HFFc6 (cell line): ENCODE data around the gene USP12. TPM values are rescaled to one million over a fixed set of nuclear protein-coding genes. Genes with fewer than 3 reads are reported as not detected.

ENCODE experiments used
- DNase-seq: peaks from one replicate; pipeline ENCODE4 v3.0.0-alpha.2; 2018
- H3K27ac Mint-ChIP-seq: 2 replicates; pipeline ENCODE4 v1.8.0; 2020; ENCODE audit warnings: mild to moderate bottlenecking, mixed read lengths
- H3K27me3 Mint-ChIP-seq: 2 replicates; pipeline ENCODE4 v1.8.0; 2021; ENCODE audit warnings: mild to moderate bottlenecking, moderate library complexity, mixed read lengths; ENCODE audit not compliant: insufficient read depth
- H3K36me3 Mint-ChIP-seq: 2 replicates; pipeline ENCODE4 v1.8.0; 2021; ENCODE audit warnings: low read depth, mixed read lengths
- H3K4me1 Mint-ChIP-seq: 2 replicates; pipeline ENCODE4 v1.8.0; 2020; ENCODE audit warnings: low read depth, mixed read lengths
- H3K4me3 Mint-ChIP-seq: 2 replicates; pipeline ENCODE4 v1.8.0; 2020; ENCODE audit warnings: mild to moderate bottlenecking, moderate library complexity, mixed read lengths
- H3K9me3 Mint-ChIP-seq: 2 replicates; pipeline ENCODE4 v1.8.0; 2020; ENCODE audit warnings: mild to moderate bottlenecking, mixed read lengths
- total RNA-seq, 6 experiments: library from RNA; stranded (reverse); fragmentation: NEBNext Ultra II Directional; extraction: Animal tissue kit (Norgen Biotek cat#: 25700); gene quantifications; 2 replicates in 1 of 6; 3 replicates in 5 of 6; pipeline ENCODE4 v1.2.3, GENCODE V29; 2021
- TF ChIP-seq, protein P1 (sequence below): fragments of 200-600 bp; sonication (generic); IDR thresholded peaks from 2 replicates; pipeline ENCODE4 v1.5.0; 2021; ENCODE audit warnings: antibody characterized with exemption, mild to moderate bottlenecking

Gene USP12
- total RNA-seq, 6 experiments from 2014 or later, result 20.0 to 25.2 (median 22.7) TPM

DNA sequence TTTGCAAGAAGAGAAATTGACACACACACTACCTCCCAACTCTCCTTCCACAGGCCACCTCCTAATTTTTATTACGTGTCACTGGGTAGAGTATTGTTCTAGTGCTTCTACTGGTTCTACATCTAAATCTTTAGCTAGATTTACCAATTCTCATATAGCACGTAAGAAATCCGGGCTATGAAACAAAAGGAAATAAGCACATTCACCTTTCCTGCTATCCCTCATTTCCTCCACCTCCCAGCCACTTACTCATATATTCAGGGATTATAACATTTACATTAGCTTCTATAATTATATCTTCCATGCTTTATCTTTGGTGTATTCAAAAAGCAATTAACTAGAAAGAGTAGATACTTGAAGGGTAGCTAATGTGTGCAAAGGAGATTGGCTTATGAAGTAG lies 39.7 kb downstream of the USP12 start:
- Mint-ChIP-seq H3K9me3 (peaks cover 16% of the 10 kb centered on the region), H3K4me3 (no peak overlapping the region), H3K27ac (no peak overlapping the region), H3K27me3 (no peaks in the 10 kb centered on the region), H3K36me3 (peaks cover 32% of the 10 kb centered on the region), H3K4me1 (peaks cover 63% of the 10 kb centered on the region)
- TF ChIP-seq, protein P1, sequence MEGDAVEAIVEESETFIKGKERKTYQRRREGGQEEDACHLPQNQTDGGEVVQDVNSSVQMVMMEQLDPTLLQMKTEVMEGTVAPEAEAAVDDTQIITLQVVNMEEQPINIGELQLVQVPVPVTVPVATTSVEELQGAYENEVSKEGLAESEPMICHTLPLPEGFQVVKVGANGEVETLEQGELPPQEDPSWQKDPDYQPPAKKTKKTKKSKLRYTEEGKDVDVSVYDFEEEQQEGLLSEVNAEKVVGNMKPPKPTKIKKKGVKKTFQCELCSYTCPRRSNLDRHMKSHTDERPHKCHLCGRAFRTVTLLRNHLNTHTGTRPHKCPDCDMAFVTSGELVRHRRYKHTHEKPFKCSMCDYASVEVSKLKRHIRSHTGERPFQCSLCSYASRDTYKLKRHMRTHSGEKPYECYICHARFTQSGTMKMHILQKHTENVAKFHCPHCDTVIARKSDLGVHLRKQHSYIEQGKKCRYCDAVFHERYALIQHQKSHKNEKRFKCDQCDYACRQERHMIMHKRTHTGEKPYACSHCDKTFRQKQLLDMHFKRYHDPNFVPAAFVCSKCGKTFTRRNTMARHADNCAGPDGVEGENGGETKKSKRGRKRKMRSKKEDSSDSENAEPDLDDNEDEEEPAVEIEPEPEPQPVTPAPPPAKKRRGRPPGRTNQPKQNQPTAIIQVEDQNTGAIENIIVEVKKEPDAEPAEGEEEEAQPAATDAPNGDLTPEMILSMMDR, result no peak
- DNase-seq, result no peak

DNA sequence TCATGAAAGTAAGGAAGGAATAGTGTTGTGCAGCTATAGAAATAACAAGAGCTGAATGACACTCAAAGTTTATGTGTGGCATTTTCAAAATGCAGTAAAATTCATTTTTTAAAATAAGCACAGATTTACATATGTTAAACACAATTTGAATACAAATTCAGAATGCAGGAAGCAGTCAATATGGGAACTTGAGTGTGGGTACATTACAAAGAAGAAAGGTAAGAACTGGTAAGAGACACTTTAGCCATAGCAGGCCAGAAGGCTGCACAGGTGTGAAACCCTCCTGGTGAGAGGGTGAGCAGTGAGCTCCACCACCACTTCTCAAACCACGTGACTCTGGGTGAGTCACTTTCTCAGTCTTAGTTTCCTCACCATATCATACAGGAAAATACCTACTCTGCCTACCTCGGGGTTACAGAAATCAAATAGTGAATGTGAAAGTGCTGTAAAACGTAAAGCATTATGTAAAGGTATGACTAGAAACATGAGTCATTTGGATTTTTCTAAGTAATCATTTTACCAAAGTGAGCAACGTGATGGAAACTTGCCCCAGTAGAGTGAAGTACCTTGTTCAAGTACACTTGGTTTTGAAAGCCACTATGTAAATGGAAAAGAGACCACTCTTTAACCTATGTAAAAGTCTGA lies 40.5 kb downstream of the USP12 start:
- H3K9me3 Mint-ChIP-seq, result peaks cover 16% of the 10 kb centered on the region
- no peak for DNase-seq
- no peak overlapping the region for H3K27ac Mint-ChIP-seq
- no peaks in the 10 kb centered on the region for H3K27me3 Mint-ChIP-seq
- H3K4me3 Mint-ChIP-seq, result no peak overlapping the region
- H3K36me3 Mint-ChIP-seq, result peaks cover 32% of the 10 kb centered on the region
- TF ChIP-seq, protein P1, result no peak
- peaks cover 64% of the 10 kb centered on the region for H3K4me1 Mint-ChIP-seq

DNA sequence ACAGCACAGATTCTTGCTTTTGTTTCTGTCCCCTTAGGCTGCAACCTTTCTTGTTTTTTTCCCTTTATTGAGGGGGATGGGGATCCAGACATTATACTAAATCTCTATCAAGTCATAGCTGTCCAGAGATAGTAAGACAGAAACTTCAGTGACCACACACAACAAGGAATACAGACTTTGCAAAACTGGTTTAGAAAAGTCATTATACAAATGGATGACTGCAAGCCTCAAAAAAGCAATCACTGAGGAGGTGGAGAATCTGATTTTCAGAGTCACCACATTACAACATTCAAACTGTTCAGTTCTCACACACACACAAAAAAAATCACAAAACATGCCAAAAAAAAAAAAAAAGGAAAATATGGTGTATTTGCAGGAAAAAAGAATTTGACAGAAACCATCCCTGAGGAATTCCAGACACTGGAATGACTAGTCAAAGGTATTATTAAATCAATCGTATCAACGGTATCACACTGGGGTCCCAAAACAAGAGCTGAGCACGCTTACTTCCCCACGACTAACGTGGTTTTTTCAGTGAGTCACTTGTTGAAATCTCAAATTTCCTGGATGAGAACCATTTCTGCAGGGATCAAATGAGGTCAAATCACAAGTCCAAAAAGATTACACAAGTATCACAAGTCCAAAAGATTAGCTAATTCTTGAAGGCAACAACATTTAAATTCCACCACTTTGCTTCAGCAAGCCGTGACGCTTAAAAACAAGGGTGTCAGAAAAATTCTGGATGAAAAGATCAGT lies 41.2 kb downstream of the USP12 start:
- peaks cover 64% of the 10 kb centered on the region for H3K4me1 Mint-ChIP-seq
- TF ChIP-seq, protein P1, result no peak
- H3K4me3 Mint-ChIP-seq, result no peak overlapping the region
- peaks cover 16% of the 10 kb centered on the region for H3K9me3 Mint-ChIP-seq
- DNase-seq, result no peak
- H3K27me3 Mint-ChIP-seq, result no peaks in the 10 kb centered on the region
- peaks cover 33% of the 10 kb centered on the region for H3K36me3 Mint-ChIP-seq
- H3K27ac Mint-ChIP-seq, result no peak overlapping the region

DNA sequence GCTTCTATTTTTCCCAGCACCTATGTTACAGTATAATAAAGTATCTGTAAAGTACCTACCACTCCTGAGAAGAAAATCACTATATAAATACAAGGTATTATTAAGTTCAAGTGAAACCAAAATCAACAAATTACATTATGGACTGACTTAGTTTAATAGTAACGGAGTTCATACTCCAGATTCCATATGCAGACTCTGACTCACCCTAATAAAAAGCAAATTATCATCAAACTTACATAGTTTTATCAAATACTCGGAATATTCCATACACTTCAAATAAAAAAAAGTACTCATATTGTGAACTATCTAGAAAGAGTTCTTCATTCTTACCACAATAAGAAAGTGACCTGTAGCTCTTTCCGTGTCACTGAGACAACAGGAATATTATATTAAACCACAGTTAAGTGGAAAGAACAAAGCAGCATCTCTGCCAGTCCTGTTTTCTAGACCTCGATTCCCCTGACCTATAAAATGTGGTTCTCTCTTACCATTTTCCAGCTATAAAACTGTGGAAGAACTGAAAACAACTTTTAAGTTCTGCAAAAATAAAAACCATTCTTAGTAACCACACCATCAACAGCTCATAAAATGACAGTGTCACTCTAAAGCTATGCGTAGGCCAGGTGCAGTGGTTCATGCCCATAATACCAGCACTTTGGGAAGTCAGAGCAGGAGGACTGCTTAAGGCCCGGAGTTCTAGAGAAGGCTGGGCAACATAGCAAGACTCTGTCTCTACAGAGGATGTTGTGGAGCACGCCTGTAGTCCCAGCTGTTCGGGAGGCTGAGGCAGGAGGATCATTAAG lies 42.6 kb downstream of the USP12 start:
- Mint-ChIP-seq H3K9me3 (peaks cover 16% of the 10 kb centered on the region), H3K27ac (0 out of 2 replicates have a peak overlapping the region, but pooled peaks have one; percentile 2), H3K4me3 (peak overlapping the region; percentile 18; the same call in 1 of the 2 replicates), H3K4me1 (peaks cover 56% of the 10 kb centered on the region), H3K27me3 (no peaks in the 10 kb centered on the region), H3K36me3 (peaks cover 45% of the 10 kb centered on the region)
- peak; percentile 6 for DNase-seq
- TF ChIP-seq, protein P1, result no peak

DNA sequence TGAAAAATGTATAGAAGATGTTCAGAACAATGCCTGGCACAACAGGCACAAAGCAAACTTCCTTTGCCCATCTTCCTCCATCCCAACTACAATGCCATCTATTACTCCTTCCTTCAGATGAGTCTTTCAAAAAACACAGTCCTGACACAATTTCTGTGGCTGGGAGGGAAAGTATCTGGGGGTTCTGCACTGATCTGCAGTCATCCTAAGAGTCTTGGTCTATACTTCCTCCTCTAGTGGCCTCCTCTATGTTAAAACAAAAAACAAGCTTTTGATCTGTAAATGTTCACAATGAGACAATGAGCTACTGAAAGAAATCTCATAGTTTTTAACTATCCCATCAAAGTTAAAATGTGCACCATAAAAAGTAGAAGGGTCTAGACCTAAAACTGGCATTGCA lies 44.8 kb downstream of the USP12 start:
- no peaks in the 10 kb centered on the region; the same call in 1 of the 2 replicates for H3K27me3 Mint-ChIP-seq

More for the DNA sequence above, 44.8 kb downstream of the USP12 start:
- TF ChIP-seq, protein P1, result no peak
- Mint-ChIP-seq H3K27ac (no peak overlapping the region), H3K4me1 (peaks cover 44% of the 10 kb centered on the region), H3K36me3 (peaks cover 46% of the 10 kb centered on the region), H3K4me3 (no peak overlapping the region), H3K9me3 (peaks cover 23% of the 10 kb centered on the region)
- DNase-seq, result no peak
